H9 (cell line): Measurements from ENCODE around the gene RBM33. TPM values are rescaled to one million over a fixed set of nuclear protein-coding genes. Genes with fewer than 3 reads are reported as not detected.

Experiments
- DNase-seq: peaks from one replicate; pipeline ENCODE4 v3.0.0-alpha.2; 2017
- H2AFZ ChIP-seq: one replicate; pipeline ENCODE4 v1.6.1; 2013; ENCODE audit warnings: mild to moderate bottlenecking, low read length, control low read depth, moderate library complexity
- H2AK5ac ChIP-seq: 2 replicates; pipeline ENCODE4 v1.6.1; 2013; ENCODE audit warnings: low read length, control low read depth, mixed read lengths; ENCODE audit not compliant: insufficient read length
- H2BK120ac ChIP-seq: one replicate; pipeline ENCODE4 v1.6.1; 2013; ENCODE audit warnings: low read depth, mild to moderate bottlenecking, low read length, control low read depth, inconsistent platforms; ENCODE audit not compliant: poor library complexity, severe bottlenecking
- H2BK12ac ChIP-seq: 2 replicates; pipeline ENCODE4 v1.6.1; 2013; ENCODE audit warnings: low read length, control low read depth, mixed read lengths, low read depth; ENCODE audit not compliant: insufficient read length
- H2BK15ac ChIP-seq: 2 replicates; pipeline ENCODE4 v1.6.1; 2013; ENCODE audit warnings: low read depth, low read length, control low read depth
- H2BK20ac ChIP-seq: one replicate; pipeline ENCODE4 v1.6.1; 2013; ENCODE audit warnings: low read depth, mild to moderate bottlenecking, low read length, control low read depth, inconsistent platforms; ENCODE audit not compliant: poor library complexity, severe bottlenecking
- H2BK5ac ChIP-seq: 2 replicates; pipeline ENCODE4 v1.6.1; 2013; ENCODE audit warnings: low read length, control low read depth, mixed read lengths; ENCODE audit not compliant: insufficient read length
- H3K14ac ChIP-seq: 2 replicates; pipeline ENCODE4 v1.6.1; 2013; ENCODE audit warnings: low read length, control low read depth; ENCODE audit not compliant: insufficient read depth
- H3K18ac ChIP-seq: 2 replicates; pipeline ENCODE4 v1.6.1; 2013; ENCODE audit warnings: low read depth, mild to moderate bottlenecking, mixed read lengths, low read length, control low read depth; ENCODE audit not compliant: insufficient read length
- H3K23ac ChIP-seq: 2 replicates; pipeline ENCODE4 v1.6.1; 2013; ENCODE audit warnings: low read length, control low read depth, mixed read lengths, low read depth; ENCODE audit not compliant: insufficient read length
- H3K23me2 ChIP-seq: 2 replicates; pipeline ENCODE4 v1.6.1; 2013; ENCODE audit warnings: low read depth, mild to moderate bottlenecking, mixed read lengths, low read length, control low read depth; ENCODE audit not compliant: insufficient read length, poor library complexity, severe bottlenecking
- H3K27ac ChIP-seq: 2 replicates; pipeline ENCODE4 v1.5.1; 2013; ENCODE audit warnings: low read length, control low read depth, mixed read lengths, low read depth; ENCODE audit not compliant: insufficient read length
- H3K27me3 ChIP-seq: 2 replicates; pipeline ENCODE4 v1.6.1; 2013; ENCODE audit warnings: low read length, control low read depth, inconsistent platforms; ENCODE audit not compliant: insufficient read depth
- H3K4ac ChIP-seq: 2 replicates; pipeline ENCODE4 v1.6.1; 2013; ENCODE audit warnings: low read depth, mild to moderate bottlenecking, control low read depth, inconsistent platforms, low read length, moderate library complexity
- H3K4me1 ChIP-seq: 2 replicates; pipeline ENCODE4 v1.6.1; 2013; ENCODE audit warnings: low read length, control low read depth, inconsistent platforms; ENCODE audit not compliant: insufficient read depth
- H3K4me2 ChIP-seq: 2 replicates; pipeline ENCODE4 v1.6.1; 2013; ENCODE audit warnings: low read length, control low read depth, mixed read lengths; ENCODE audit not compliant: insufficient read length, insufficient read depth
- H3K56ac ChIP-seq: 2 replicates; pipeline ENCODE4 v1.6.1; 2013; ENCODE audit warnings: low read depth, mild to moderate bottlenecking, mixed read lengths, low read length, control low read depth; ENCODE audit not compliant: insufficient read length
- H3K79me1 ChIP-seq: 2 replicates; pipeline ENCODE4 v1.6.1; 2013; ENCODE audit warnings: low read depth, mild to moderate bottlenecking, moderate library complexity, low read length, control low read depth, inconsistent platforms; ENCODE audit not compliant: insufficient read depth, poor library complexity, severe bottlenecking
- H3K79me2 ChIP-seq: 2 replicates; pipeline ENCODE4 v1.6.1; 2013; ENCODE audit warnings: low read length, control low read depth, inconsistent platforms; ENCODE audit not compliant: insufficient read depth
- H3K9ac ChIP-seq: 2 replicates; pipeline ENCODE4 v1.6.1; 2013; ENCODE audit warnings: low read length, control low read depth, mixed read lengths; ENCODE audit not compliant: insufficient read length; ENCODE audit errors: extremely low read depth
- H3K9me3 ChIP-seq: one replicate; pipeline ENCODE4 v1.6.1; 2013; ENCODE audit warnings: low read depth, low read length, inconsistent platforms; ENCODE audit not compliant: control insufficient read depth
- H3T11ph ChIP-seq: one replicate; pipeline ENCODE4 v1.6.1; 2013; ENCODE audit warnings: mild to moderate bottlenecking, low read length, control low read depth, inconsistent platforms
- H4K20me1 ChIP-seq: one replicate; pipeline ENCODE4 v1.6.1; 2013; ENCODE audit not compliant: control insufficient read depth, insufficient read length, insufficient read depth
- H4K5ac ChIP-seq: 2 replicates; pipeline ENCODE4 v1.6.1; 2013; ENCODE audit warnings: low read depth, mild to moderate bottlenecking, mixed read lengths, low read length, control low read depth; ENCODE audit not compliant: insufficient read length
- H4K8ac ChIP-seq: replicated peaks from 2 replicates; pipeline ENCODE4 v1.6.1; 2013; ENCODE audit warnings: low read length, control low read depth, mixed read lengths, low read depth; ENCODE audit not compliant: insufficient read length
- H4K91ac ChIP-seq: 2 replicates; pipeline ENCODE4 v1.6.1; 2013; ENCODE audit warnings: low read depth, mild to moderate bottlenecking, moderate library complexity, mixed read lengths, low read length, control low read depth; ENCODE audit not compliant: insufficient read length
- H3K27ac Mint-ChIP-seq, 3 experiments: 2 replicates in 2 of 3; 3 replicates in 1 of 3; pipeline ENCODE4 v1.8.0; 2020 to 2021; ENCODE audit warnings: mixed read lengths in 3 of 3, mild to moderate bottlenecking in 1 of 3, moderate library complexity in 1 of 3
- H3K27me3 Mint-ChIP-seq: 2 replicates; pipeline ENCODE4 v1.8.0; 2021; ENCODE audit warnings: low read depth, mild to moderate bottlenecking, moderate library complexity, mixed read lengths
- H3K36me3 Mint-ChIP-seq, 3 experiments: 2 replicates in 2 of 3; 3 replicates in 1 of 3; pipeline ENCODE4 v1.8.0; 2020 to 2021; ENCODE audit warnings: low read depth in 3 of 3, mixed read lengths in 3 of 3; ENCODE audit not compliant: insufficient read depth in 1 of 3
- H3K4me1 Mint-ChIP-seq, 2 experiments: 2 replicates each; pipeline ENCODE4 v1.8.0; 2020; ENCODE audit warnings: mixed read lengths in 2 of 2
- H3K4me3 Mint-ChIP-seq, 2 experiments: 2 replicates in 1 of 2; 3 replicates in 1 of 2; pipeline ENCODE4 v1.8.0; 2020 to 2021; ENCODE audit warnings: mild to moderate bottlenecking in 2 of 2, mixed read lengths in 2 of 2, moderate library complexity in 1 of 2
- H3K9me3 Mint-ChIP-seq, 2 experiments: 2 replicates in 1 of 2; 3 replicates in 1 of 2; pipeline ENCODE4 v1.8.0; 2020; ENCODE audit warnings: mild to moderate bottlenecking in 2 of 2, mixed read lengths in 2 of 2, moderate library complexity in 1 of 2
- CTCF ChIP-seq: fragments of 200-600 bp; sonication (generic); conservative IDR thresholded peaks from 3 replicates; pipeline ENCODE4 v1.8.0; 2021; ENCODE audit warnings: antibody characterized with exemption, mild to moderate bottlenecking
- WGBS: extraction: QIAGEN DNeasy Blood & Tissue Kit; methylation state at CpG from one replicate; pipeline ENCODE4 v1.1.7; 2013; ENCODE audit warnings: missing lambda C conversion rate, low lambda C conversion rate, mixed read lengths; ENCODE audit not compliant: insufficient read length; ENCODE audit errors: extremely low coverage; 5-methylcytosine and 5-hydroxymethylcytosine counted together
- total RNA-seq: library from RNA; stranded (reverse); gene quantifications from 2 replicates; pipeline ENCODE4 v1.2.1, GENCODE V29; 2021

The RBM33 gene
- total RNA-seq, 1 experiment from 2014 or later = 71.3 TPM

DNA sequence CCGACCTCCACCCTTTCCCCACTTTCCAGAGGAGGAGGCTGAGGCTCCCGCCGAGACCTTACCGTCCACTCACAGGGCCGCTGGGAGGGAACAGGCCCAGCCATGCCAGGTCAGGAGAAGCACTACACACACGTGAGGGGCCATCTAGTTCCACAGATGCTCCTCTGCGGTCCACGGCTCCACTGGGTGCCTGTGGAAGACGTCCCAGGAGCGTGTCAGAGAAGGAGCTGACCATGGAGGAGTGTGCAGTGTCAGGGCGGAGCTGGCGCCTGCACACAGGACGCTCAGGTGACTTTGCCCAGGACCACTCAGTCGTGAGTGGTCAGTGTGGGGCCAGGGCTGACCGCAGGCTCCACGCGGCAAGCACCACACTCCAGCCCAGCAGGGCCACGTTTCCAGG lies 175.8 kb downstream of the RBM33 start:
- no peak overlapping the region for H3K18ac ChIP-seq
- H2BK120ac ChIP-seq = no peak overlapping the region
- H3T11ph ChIP-seq = no peak overlapping the region
- no peak overlapping the region for H3K4me2 ChIP-seq
- H3K27me3 ChIP-seq = no peaks in the 10 kb centered on the region; the same call in 1 of the 2 replicates
- no peak for DNase-seq
- H3K27ac ChIP-seq = no peak overlapping the region
- no peak overlapping the region for H2BK12ac ChIP-seq
- no peaks in the 10 kb centered on the region for H3K4me1 ChIP-seq
- H2BK5ac ChIP-seq = no peak overlapping the region
- no peaks in the 10 kb centered on the region for H3K79me2 ChIP-seq
- H3K23me2 ChIP-seq = no peaks in the 10 kb centered on the region
- no peak overlapping the region for H3K56ac ChIP-seq
- H4K91ac ChIP-seq = no peak overlapping the region
- no peak overlapping the region for H2AFZ ChIP-seq
- no peak for TF ChIP-seq CTCF
- H2BK15ac ChIP-seq = no peak overlapping the region
- H3K27me3 Mint-ChIP-seq = peaks cover 28% of the 10 kb centered on the region
- no peak overlapping the region; a peak in 1 of 5 replicates for H3K4me3 Mint-ChIP-seq
- H3K9me3 ChIP-seq = no peaks in the 10 kb centered on the region
- no CpG with 5 or more reads among the region's 18 CpGs for WGBS
- no peaks in the 10 kb centered on the region for H3K9me3 Mint-ChIP-seq
- H2AK5ac ChIP-seq = no peak overlapping the region
- H3K4me1 Mint-ChIP-seq = peaks cover 0 to 4% of the 10 kb centered on the region in 2 experiments; a peak in 1 of 4 replicates
- no peak overlapping the region for H3K27ac Mint-ChIP-seq
- H2BK20ac ChIP-seq = no peak overlapping the region
- no peak overlapping the region for H3K4ac ChIP-seq
- no peak overlapping the region for H4K5ac ChIP-seq
- H4K20me1 ChIP-seq = no peaks in the 10 kb centered on the region
- no peak overlapping the region for H3K23ac ChIP-seq
- no peak overlapping the region for H3K14ac ChIP-seq
- H3K36me3 Mint-ChIP-seq = no peaks in the 10 kb centered on the region; a peak in 1 of 7 replicates
- no peaks in the 10 kb centered on the region for H3K79me1 ChIP-seq
- H4K8ac ChIP-seq = no peak overlapping the region
- H3K9ac ChIP-seq = no peak overlapping the region
